AG04450 (cell line): ENCODE data around the gene THADA. TPM values are rescaled to one million over a fixed set of nuclear protein-coding genes. Genes with fewer than 3 reads are reported as not detected.

Experiments
- CTCF ChIA-PET: fragments of 300-600, 350-600 bp; formaldehyde crosslinking; extraction: SDS; loops from one replicate; lab custom pipeline; 2022; ENCODE audit warnings: antibody characterized with exemption, inconsistent platforms; lab: Charles Lee
- POLR2A ChIA-PET: fragments of 350-600 bp; formaldehyde crosslinking; extraction: SDS; loops from one replicate; lab custom pipeline; 2021; ENCODE audit warnings: antibody characterized with exemption, inconsistent platforms; lab: Yijun Ruan, JAX
- DNase-seq: peaks from one replicate; pipeline ENCODE4 v3.0.0-alpha.2; 2011; ENCODE audit warnings: low read depth, low spot score
- H3K27ac ChIP-seq: one replicate; pipeline ENCODE4 v1.5.1; 2012; ENCODE audit warnings: low read depth, low read length, control low read depth
- H3K27me3 ChIP-seq: one replicate; pipeline ENCODE4 v1.6.0; 2012; ENCODE audit warnings: low read length; ENCODE audit not compliant: control insufficient read depth, insufficient read depth
- H3K4me3 ChIP-seq: 2 replicates; pipeline ENCODE4 v1.5.1; 2011; ENCODE audit warnings: mild to moderate bottlenecking, low read depth, low read length, control low read depth
- H3K9me3 ChIP-seq: 2 replicates; pipeline ENCODE4 v1.5.1; 2012; ENCODE audit warnings: low read length; ENCODE audit not compliant: control insufficient read depth, insufficient read depth
- CTCF ChIP-seq: IDR thresholded peaks from 2 replicates; pipeline ENCODE4 v1.5.1; 2011; ENCODE audit warnings: low read depth, low read length, control low read depth, inconsistent platforms
- polyA plus RNA-seq: library from polyadenylated mRNA; depleted of rRNA; stranded (reverse); fragments of >200 nt; gene quantifications from 2 replicates; pipeline ENCODE4 v1.2.3, GENCODE V29; 2011

Gene THADA
- polyA plus RNA-seq, 1 experiment, result 15.0 TPM

- H3K27me3 ChIP-seq, result no peaks in the 10 kb centered on the region
- H3K4me3 ChIP-seq, result no peak overlapping the region
- no peak for TF ChIP-seq CTCF
- no peak for DNase-seq
- no peaks in the 10 kb centered on the region for H3K9me3 ChIP-seq
- no peak overlapping the region for H3K27ac ChIP-seq
- CTCF ChIA-PET, result interaction anchor here (1.2 kb wide), 1 partner anchor 104 kb away, joined by 3 read pairs; no protein-coding TSS in a partner anchor
- POLR2A ChIA-PET, result no interaction called here
These were observed 216.3 kb downstream of the THADA start for GRCh38 chr2:43379494-43379893.

- TF ChIP-seq CTCF, result no peak
- ChIA-PET POLR2A (interaction anchor here (0.5 kb wide), 1 partner anchor 151 kb away, joined by 3 read pairs; the partner anchor contains the start of gene ZFP36L2), CTCF (interaction anchor here (0.9 kb wide), 1 partner anchor 107 kb away, joined by 5 read pairs; no protein-coding TSS in a partner anchor)
These were observed 218.5 kb downstream of the THADA start for GRCh38 chr2:43377327-43377726.

GRCh38 chr2:43376523-43377198 is 219.2 kb downstream of the THADA start:
- Histone ChIP-seq H3K27ac (no peak overlapping the region), H3K27me3 (no peaks in the 10 kb centered on the region), H3K4me3 (no peak overlapping the region), H3K9me3 (no peaks in the 10 kb centered on the region)
- no peak for DNase-seq
- POLR2A ChIA-PET, result no interaction called here
- TF ChIP-seq CTCF, result no peak
- CTCF ChIA-PET, result interaction anchor here (0.9 kb wide), 1 partner anchor 108 kb away, joined by 5 read pairs; no protein-coding TSS in a partner anchor

More at GRCh38 chr2:43377327-43377726, 218.5 kb downstream of the THADA start:
- no peak overlapping the region for H3K4me3 ChIP-seq
- no peak for DNase-seq
- H3K9me3 ChIP-seq, result no peaks in the 10 kb centered on the region
- no peak overlapping the region for H3K27ac ChIP-seq
- no peaks in the 10 kb centered on the region for H3K27me3 ChIP-seq

GRCh38 chr2:43375746-43376522 is 219.9 kb downstream of the THADA start:
- ChIA-PET POLR2A (no interaction called here), CTCF (no interaction called here)
- no peak for TF ChIP-seq CTCF
- H3K27me3 ChIP-seq, result no peaks in the 10 kb centered on the region
- no peak overlapping the region for H3K4me3 ChIP-seq
- no peak for DNase-seq
- H3K9me3 ChIP-seq, result no peaks in the 10 kb centered on the region
- H3K27ac ChIP-seq, result no peak overlapping the region
